ENCODE data around the gene ADGRA3.
"Not testable (repeated sequence)": the region's sequence is repeated elsewhere in the genome, so short reads cannot be mapped to it uniquely, and the experiment has no call there.

ADGRA3 gene

DNA sequence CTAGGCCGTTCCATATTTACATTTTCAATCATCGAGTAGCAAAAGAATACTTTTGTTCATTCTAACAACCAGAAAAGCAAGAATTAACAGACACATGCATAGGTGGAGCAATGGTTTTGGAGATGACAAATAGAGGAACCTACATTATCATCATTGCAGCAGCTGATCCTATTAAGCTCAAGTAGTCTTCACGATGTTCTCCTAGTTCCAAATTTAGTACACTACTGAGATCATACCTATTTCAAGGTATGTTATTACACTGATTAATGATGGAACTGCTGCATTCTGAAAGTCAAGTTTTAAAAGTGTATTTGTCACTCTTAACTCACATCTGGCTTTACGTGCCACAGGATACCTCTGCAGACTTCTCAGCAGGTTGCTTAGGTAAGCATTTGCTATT lies 87.4 kb downstream of the ADGRA3 start:
- DNase-seq = no peak

DNA sequence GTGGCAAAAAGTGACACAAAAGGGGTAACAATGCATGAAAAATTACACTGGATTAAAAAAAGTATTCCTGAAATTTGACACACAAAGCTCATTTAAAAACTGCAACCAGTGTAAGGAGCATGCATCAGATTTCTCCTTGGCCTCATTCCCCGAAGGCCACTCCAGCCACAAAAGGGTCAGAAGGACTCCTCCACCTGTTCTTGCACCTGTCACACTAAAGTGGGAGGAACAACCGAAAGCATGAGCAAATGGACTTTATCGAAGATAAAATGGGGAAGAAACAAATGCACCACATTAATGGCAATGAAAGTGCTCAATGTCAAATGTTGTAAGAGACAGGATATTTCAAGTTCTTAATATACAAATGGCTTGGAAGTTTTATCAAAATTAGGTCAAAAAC lies 88.2 kb downstream of the ADGRA3 start:
- DNase-seq = no peak

DNA sequence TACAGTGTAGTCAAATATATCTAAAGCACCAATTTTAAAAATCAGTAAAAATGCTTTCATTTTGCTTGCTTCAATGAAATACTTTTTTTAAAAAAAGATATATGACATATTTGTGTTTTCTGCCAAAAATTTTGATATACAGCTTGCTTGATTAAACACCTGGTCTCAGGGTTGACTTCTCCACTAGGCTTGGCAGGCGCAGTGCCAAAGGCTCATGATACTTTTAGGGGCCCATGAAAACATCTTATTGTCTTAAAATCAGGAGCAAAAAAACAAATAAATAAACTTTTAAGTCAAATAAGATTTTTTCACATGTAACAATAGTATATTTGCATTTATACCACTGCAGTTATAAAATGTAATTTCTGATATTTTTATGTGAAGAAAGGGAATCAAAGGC lies 95.6 kb downstream of the ADGRA3 start:
- DNase-seq = no peak

DNA sequence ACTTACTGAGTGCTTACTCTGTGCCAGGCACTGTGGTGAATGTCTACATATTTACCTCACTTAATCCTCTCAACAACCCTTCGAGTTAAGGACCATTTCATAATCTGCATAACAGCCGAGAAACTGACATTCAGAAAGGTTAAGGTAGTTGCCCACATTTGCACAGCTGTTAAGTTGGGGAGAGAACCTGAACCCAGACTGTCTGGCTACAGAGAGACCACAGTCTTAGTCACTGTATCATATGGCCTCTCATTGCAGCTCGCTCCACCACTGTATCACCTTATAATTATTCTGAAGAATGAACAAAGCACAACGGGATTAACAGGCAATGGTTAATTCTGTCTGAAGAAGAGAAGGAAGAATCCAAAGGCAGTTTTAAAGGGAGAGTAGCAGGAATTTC lies 98.5 kb downstream of the ADGRA3 start:
- no peak for DNase-seq

DNA sequence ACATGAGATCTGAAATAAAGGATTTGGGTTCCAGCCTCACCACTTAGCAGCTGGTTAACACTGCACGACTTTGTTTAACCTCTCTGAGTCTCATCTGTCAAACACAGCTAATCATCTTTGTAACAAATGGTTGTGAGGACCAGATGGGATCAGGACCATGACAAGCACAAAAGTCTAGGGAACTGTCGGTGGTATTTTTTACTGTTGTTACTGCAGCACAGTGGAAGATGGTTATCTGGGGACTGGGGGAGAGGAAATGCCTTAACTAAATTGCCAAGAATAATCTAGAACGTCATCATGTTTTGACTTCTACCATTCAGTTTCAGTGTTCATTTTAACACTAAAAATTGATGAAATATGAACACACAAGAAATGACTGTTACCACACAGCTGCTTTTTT lies 99.5 kb downstream of the ADGRA3 start:
- DNase-seq = no peak

DNA sequence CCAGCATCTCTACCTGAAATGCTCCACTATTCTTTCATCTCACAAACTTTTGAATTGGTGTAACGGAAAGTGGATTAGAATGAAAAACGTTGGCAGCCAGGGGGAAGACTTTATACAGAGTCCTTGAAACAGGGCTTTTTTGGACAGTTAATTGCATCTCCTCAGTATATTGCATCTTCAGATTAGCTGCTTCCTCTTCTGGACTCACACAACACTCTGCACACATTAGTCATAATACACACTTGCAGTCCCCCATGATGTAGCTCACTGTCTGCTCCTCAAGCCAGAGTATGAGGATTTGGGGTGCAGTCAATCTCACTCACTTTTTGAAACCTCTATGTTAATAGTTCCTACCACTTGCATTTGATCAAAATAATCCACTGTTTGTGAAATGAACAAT lies 101.0 kb downstream of the ADGRA3 start:
- no peak for DNase-seq

DNA sequence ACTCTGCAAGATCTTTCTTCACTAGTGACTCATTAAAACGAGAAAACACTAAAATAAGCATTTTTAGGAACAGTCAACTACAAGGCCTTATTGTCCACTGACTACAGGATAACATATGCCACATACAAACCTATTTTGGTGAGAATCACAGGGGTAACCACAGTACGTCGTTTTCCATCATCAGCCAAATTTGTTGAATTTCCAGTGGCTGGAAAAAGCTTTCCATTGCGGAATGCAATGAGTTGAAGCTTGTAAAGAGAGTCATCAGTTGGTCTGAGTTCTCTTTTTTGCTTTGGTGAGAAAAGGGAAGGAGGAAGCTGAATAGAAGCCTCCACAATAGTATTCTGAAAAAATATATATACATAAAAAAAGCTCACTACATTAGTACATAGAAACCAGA lies 102.4 kb downstream of the ADGRA3 start:
- DNase-seq = no peak

DNA sequence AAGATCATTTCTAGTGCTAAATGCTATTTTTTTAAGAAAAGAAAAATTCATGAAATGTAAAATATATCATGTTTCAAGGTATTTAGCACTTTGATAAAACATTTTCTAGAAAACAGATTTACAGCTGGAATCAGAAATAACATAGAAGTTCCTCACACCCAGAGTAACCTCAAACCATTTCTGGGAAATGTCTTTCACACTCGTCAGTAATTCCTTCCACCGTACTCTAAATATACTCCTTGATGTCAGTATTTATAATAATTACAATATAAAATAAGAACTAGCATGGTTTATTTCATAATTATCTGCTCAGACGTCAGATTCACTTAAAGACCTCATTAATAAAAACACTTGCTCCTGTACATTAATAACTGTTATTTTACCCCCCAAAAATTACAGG lies 103.9 kb downstream of the ADGRA3 start:
- DNase-seq = no peak

DNA sequence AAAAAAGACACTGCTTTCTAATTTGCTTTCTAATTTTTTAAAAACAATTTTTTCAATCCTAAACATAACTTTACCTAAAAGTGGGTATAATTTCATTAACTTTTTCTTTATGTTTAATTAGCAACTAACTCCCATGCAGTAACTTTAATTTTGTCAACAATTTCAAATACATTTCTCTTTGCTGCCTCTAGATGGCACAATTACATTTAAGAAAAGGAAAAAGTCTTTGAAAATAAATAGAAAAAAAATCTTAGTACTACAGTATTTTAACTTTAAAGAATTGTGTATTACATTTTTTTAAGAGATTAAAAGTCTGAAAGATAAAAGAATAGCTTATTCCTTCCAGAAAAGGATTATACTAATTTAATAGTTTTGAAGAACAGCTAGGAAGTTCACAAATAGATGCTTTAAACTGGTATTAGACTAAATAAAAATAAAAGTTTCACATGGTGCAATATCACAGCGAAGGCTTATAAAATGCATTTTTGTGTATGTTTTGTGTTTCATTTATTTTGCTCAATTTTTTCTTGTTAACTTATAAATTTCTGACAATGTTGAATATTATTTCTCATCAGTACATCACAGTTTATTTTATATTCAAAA lies 105.1 kb downstream of the ADGRA3 start:
- no peak for DNase-seq

DNA sequence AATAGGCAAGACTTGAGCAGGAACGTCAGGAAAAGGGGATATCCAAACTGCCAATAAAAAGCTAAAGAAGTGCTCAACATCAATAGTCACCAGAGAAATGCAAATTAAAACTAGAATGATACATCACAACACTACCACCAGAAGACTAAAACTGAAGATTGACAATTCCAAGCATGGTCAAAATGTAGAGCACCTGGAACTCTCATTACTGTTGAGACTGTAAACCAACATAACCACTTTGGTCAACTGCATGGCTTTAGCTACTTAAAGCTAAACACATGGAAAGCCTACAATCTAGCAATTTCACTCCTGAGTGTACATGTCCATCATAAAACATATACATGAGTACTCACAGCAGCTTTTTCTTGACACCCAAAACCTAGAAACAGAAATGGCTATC lies 107.4 kb downstream of the ADGRA3 start:
- DNase-seq = no peak

DNA sequence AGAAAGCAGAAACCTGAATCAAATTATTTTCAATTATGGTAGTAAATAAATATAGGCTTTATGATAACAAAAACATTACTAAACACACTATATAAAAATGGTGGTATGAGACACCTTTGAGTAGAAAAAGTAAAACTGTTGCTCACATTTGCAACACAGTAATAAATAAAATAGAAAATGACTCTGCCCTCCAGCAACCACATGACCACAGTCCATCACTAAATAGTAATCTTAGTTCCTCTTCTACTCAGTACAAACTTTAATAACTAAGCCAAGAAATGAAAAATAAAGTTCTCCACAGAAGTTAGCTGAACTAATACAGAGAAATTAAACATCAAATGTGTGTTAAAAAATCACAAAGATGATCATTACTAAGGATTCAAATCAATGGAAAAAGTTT lies 108.5 kb downstream of the ADGRA3 start:
- no peak for DNase-seq

DNA sequence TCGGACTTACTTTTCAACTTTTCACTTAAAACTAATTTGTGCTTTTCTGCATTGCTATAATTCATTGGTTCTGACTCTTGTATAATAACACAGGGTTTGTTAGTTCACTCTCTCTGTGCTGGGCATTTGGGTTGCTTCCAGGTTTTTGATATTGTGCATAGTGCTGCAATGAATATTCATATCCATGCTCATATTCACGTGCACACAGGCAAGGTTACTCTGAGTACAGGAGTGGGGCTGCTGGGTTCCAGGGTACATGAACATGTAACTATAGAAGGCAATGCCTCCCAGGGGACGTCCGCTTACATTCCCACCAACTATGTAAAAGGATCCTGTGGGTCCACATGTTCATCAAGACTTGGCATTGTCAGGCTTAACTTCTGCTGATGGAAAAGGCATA lies 117.2 kb downstream of the ADGRA3 start:
- no peak for DNase-seq

DNA sequence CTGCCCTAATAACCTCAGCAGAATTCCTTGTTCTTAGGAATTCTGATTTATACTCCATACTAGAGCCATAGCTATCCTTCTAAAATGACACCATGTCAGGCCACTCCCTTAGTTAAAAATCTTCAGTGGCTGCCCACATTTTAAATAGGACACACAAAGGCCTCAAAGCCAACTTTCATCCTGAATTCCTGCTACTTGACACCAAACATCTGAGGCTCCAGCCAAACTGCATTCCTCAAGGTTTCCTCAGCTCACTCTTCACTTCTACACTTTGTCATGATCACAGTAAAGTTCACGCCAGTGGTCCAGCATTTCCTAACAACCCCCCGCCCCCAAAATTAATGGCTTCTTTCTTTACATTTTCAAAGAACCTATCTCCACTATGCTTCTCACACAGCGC lies 124.3 kb downstream of the ADGRA3 start:
- DNase-seq = no peak

DNA sequence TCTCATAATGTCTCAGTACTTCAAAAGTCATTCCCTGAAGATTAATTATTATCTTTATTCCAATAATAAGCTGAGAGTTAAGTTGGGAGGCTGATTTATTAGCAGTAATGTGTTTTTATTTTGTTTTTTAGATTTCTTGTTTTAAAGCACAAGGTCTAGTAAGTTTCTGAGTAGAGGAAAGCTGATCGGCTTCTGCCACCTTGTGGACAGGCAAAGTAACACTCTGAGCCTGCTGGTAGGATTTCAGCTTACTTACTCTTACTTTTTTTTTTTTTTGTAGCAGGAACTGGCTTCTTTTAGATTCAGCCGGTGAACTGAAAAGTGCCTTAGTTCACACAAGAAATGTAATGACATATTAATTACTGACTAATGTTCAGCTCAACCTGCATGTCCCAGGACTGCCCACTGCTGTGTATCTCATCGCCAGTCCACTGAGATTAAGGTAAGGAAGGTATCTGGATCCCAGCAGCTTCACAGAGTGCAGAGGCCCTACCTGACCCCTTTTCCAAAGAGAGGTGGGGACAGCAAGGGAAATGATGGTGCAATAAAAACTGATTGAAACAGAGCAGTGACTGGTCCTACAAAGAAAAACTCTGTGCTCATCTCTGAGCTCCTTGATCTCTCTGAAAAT lies 126.5 kb downstream of the ADGRA3 start:
- DNase-seq = peak; percentile 45

DNA sequence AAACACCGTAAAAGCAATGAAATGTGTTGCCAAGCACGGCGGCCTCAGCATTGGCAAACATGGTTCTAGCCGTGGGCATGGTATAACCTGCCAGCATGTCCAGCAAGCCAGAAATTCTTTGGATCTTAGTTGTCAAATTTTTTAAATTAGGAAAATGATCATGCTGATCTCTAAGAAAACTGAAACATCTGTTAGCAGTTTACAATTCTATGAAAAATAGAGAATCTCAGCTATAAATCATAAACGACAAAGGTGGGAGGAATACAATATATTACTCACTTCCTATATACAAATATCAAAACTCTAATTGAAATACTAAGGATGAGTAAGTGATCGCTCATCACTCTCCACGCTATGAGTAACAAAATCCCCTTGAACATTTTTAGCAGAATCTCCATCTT lies 130.3 kb downstream of the ADGRA3 start:
- no peak for DNase-seq

DNA sequence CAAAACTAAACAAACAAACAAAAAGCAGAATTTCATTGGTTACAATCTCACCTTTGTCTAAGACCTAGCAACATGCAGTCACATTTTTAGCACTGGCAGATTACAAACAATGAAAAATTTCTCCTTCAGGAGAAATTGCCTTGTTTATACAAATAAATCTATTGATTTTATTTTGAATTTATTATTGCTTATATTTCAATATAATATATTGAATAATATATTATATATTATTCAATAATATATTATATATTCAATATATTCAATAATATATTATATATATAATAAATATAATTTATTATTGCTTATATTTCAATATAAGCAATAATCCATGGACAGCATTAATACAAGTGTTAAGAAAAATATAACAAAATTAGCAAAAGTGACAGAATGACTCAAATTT lies 131.7 kb downstream of the ADGRA3 start:
- DNase-seq = no peak

DNA sequence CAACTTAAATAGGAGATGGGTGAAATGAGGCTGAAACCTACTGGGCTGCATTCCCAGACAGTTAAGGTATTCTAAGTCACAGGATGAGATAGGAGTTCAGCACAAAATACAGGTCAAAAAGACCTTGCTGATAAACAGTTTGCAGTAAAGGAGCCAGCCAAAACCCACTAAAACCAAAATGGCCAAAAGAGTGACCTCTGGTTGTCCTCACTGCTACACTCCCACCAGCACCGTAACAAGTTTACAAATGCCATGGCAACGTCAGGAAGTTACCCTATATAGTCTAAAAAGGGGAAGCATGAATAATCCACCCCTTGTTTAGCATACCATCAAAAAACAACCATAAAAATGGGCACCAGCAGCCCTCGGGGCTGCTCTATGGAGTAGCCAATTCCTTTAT lies 133.7 kb downstream of the ADGRA3 start:
- DNase-seq = not testable (repeated sequence)

DNA sequence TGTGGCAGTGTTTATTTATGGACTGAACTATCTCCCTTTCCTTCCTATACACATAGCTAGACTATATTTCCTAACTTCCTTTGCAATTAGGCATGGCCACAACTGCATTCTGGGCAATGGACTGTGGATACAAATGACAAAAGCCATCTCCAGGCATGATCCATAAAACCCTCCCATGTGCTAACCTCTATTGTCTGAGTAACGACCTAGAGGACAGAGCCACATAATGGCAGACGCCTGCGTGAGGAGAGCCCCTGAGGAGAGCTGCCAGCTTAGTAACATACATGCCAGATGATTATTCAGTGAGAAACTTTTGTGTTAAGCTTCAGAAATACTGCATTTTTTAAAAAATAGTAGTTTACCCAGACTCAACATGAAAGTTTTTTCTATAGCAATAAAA lies 142.9 kb downstream of the ADGRA3 start:
- DNase-seq = no peak

DNA sequence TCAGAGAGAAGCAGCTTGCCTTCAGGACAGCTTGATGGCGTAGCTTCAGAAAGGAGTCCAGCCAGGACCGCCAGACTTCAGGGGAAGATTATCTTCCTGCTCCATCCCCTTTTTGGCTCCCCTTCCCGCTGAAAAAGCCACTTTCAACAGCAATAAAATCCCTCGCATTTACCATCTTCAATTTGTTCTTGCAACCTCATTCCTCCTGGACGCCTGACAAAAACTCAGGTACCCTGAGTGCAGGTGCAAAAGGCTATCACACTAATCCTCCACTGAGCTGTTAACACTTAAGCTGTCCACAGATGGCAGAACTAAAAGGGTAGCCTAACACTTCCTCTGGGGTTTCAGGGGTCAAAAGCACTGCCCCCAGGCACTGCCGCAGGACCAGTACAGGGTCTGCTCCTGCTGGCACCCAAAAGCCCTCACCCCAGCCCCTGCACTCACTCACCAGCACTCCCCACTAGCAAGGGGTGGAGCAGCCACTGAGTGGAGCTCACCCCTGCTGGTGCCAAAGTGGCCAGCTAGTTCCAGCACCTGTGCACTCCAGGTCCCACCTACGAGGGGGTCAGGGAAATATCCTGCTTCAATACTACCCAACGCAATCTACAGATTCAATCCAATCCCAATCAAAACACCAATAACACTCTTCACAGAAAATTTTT lies 145.8 kb downstream of the ADGRA3 start:
- DNase-seq = no peak

DNA sequence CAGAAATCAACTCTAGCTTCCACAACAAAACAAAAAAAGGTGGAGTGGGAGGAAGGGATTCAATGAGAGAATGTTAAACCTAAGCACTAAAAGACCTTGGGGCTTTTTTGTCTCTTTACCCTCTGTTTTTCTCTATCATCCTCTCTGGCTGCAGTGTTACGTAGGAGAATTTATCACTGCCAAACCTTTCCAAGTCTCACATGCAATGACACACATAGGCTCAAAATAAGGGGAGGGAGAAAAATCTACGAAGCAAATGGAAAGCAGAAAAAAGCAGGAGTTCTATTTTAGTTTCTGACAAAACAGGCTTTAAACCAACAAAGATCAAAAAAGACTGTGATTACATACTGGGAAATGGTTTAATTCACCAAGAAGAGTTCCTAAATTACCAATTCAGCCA lies 152.1 kb downstream of the ADGRA3 start:
- DNase-seq = no peak

DNA sequence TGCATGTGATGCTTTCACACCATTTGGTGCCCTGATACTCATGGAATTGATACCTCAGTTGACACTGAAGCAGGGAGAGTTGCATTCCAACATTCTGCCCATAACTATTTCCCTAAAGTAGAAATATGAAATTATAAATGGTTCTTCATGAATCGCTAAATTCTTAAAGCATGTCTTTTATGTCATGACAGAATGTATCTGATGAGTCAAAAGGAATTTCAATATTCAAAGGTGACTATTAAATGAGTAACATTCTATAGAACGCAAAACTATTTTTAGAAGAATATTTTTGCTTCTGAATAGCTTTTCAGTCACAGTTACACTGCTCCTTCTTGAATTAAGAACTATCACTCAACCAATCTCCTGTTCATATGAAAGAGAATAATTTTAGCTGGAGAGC lies 152.8 kb downstream of the ADGRA3 start:
- no peak for DNase-seq

DNA sequence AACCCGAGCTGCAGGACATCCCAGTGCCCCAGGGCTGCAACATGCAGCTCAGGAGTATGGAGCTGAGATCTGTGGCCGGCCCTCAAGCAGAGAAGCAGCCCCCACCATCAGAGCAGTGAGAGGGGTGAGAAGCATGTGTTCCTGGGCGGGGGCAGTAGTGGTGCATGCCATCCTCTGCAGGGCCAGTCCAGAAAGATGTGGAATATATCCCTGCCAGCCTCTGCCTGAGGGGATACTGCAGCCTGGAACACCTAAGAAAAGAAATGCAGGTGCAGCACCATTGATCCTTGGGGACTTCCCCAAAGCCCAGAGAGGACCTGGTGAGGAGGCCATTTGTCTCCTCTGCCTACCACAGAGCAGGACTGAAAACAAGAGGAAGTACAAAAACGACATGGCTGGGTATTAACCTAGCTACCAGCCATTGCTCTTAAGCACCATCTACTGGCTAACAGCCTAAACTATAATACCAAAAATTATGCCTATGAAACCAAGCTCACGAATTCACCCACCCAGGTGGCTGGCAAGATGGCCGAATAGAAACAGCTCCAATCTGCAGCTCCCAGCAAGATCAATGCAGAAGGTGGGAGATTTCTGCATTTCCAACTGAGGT lies 158.8 kb downstream of the ADGRA3 start:
- DNase-seq = no peak

DNA sequence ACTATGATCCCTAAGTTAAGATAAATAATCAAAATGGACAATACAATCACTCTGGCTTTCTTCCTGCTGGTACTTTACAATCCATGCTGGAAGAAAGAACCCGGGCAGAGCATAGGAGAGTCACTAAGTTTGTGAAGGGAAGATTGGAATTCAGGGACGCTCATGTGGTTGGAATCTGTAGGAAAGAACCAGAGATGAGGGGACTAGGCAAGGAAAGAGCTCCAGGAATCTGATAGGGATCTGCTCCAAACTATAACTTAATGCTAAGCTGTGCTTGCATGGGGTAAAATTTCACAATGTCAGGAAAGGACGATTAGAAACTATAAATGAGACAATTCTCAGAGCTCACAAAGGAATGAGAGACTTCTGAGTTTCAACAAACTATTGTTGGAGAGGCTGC lies 167.5 kb downstream of the ADGRA3 start:
- no peak for DNase-seq

DNA sequence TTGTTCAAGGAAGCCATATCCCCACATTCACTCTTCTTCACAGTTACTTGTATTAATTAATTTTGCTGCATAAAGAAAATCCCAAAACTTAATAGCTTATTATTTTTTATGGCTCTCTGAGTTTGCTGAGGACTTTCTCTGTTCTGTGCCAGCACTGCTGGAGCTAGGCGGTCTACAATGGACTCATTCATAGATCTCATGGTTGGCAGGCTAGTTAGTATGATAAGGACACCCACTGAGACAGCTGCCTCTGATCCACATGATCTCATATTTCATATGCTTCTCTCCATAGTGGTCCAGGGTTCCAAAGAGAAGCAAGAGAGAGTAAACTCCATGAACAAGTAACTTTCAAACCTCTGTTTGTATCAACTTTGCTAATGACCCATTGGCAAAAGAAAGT lies 170.2 kb downstream of the ADGRA3 start:
- DNase-seq = no peak

All from activated naive CD4-positive, alpha-beta T cell treated with anti-CD3 and anti-CD28 coated beads, Interleukin-2, amount 50 U/mL, for 16 hours (primary cell).